ACHN (cell line): ENCODE results near the gene UBE2A.
A peak's percentile ranks its signal among the peaks of the same experiment; 100 is the strongest.

Experiments
- DNase-seq: peaks from one replicate; pipeline ENCODE4 v3.0.0-alpha.2; 2015
- in situ Hi-C: cut with HindIII; loops from 2 replicates; pipeline ENCODE4 v1.10.0; 2017; ENCODE audit warnings: low sequenced_read_pairs, low pct_ligation_motif_present, low pct_unique_long_range_greater_than_20kb

UBE2A gene

DNA sequence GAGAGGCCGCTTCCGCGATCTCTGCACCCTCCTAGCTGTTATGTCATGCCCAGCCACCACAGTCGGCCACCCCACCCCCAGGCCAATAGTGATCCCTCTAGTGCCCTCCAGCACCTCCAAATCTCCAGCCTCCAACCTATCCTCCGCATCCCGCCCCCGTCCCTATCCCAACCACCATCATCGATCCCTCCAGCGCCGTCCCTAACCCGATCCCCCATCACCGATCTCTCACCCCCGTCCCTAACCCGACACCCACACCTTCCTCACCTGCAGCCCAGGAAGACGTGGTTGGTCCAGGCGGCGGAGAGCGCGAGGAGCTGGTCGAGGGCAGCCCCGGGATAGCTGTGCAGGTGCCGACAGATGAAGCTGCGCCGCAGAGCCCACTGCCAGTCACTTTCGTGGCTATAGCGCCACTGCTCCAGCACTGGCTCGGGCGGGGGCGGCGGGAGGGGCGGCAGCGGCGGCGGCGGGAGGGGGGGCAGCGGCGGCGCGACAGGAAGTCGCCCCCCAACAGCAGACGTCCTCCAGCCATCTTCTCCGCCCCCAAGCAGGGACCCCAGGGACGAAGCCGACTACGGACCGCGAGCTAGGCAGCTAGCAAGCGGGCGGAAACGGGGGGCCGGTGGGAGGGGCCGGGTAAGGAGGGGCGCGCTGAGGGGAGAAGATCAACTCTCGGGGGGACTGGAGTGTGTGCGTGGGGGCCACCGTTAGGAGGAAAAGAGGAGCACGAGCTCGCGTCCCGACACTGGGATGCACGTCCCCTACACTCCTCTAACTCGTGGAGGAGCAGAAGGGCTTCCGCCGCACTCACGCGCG lies 31.3 kb downstream of the UBE2A start:
- in situ Hi-C loops: no loop called here
- DNase-seq: peak; percentile 11

DNA sequence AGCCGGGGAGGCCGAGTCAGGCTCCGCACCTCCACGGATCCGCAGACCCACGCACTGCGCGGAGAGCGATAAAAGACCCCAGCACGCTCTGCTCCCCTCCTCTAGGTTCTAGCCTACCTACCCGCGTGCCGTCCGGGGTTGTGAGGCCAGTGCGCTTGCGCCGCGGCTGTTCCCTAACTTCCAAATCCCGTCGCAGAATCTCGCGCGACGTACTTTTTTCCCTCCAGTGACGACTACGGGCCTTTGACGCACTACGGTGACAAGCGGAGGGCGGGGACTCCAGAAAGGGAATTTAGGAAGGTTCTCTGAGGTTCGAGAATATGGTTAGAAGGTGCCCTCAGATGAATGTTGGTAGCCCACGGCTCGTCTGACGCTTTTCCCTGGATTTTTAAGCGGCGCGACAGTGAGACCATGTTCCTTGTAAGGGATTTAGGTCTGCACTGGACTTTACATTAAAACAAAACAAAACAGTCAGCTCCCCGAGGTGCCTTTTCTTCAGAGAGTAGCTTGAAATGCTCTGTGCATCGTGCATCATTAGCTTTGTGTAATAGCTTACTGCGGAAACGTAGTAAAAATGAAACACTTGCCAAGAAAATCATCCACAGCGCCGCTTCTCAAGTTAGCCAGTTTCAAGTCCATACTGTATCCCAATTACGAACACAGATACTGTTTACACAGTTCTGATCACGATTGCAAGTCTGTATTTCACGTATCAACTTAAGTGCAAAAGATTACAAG lies 32.1 kb downstream of the UBE2A start, which contains the start of gene NKRF:
TSS of gene NKRF (minus strand) at position 145 of the 738 bp plus-strand sequence.
- in situ Hi-C loops: no loop called here
- peak; percentile 84 for DNase-seq

DNA sequence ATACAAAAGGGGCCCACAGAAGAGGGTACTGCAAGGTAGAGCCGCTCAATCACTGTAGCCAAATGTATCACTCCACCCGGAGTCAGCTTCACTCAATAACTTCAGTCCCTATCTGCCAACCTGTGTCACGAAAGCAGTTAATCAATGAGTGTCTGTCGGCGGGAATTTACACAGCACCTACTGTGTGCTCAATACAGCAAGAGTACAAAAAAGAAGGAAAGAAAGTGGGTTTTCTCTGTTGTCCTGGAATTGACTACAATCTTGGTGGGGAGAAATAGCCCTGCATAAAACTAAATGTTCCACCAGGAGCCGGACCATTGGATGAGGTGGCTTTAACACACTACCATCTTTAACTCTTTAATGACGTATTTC lies 32.6 kb downstream of the UBE2A start:
- no peak for DNase-seq
- in situ Hi-C loops: no loop called here

DNA sequence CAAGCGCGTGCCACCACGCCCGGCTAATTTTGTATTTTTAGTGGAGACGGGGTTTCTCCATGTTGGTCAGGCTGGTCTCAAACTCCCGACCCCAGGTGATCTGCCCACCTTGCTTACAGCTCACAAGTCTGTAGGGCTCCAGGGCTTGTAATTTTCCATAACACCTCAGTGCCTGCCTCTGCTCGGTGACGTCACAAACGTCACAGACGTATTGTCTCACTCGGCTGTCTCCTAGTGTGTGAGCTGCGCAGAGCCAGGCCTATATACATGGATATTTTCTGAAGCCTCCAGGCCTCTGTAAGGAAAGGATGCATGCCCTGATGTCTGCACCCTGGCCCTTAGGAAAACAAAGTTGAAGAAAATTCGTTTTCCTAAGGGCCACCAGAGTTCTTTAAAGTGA lies 40.4 kb downstream of the UBE2A start:
- in situ Hi-C loops: no loop called here
- DNase-seq: no peak

DNA sequence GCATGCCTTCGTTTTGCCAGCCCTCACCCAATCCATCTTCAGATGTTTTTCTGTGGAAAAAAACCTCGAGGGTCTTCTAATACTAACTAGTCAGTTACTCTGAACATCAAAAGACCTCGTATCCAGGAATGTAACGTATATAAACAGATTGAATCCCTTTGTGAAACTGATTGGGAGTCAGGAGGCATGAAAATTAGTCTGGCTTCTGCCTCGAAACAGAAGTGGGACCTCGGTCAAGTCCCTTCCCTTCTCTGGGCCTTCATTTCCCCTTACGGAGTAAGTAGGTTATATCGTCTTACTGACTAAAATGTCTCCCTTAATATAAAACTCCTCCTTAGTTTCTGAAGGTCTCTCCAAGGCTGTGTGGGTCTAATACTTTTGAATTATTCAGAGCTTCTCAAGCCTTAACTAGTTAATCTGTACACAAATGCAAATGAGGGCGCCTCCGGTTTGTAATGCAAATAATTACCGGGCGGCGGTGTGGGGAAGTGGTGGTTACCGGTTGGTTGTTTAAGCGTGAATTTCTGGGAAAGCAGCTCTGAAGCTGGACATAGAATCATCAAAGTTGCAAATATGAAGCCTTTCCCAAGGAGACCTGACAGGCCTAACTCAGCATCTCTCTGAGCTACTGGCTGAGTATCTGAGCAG lies 43.3 kb downstream of the UBE2A start:
- in situ Hi-C loops: no loop called here
- DNase-seq: no peak

DNA sequence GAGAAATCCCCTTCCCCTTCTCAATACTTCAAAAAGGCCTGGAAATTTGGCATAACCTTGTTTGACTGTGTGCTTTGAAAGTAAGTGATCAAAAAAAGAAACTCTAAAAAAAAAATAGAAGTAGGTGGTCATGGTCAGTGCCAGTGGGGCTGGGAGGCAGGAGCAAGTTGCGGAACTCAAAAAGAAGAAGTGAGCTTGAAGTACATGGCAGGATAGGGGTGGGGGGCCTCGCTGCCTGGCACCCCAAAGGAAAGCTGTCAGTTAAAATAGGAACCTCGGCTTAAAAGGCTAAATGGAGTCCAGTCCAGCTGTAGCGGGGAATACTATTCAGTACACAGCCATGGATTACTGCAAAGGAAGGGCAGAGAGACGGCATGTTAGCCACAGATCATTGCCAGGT lies 44.1 kb downstream of the UBE2A start:
- DNase-seq: no peak
- in situ Hi-C loops: no loop called here

DNA sequence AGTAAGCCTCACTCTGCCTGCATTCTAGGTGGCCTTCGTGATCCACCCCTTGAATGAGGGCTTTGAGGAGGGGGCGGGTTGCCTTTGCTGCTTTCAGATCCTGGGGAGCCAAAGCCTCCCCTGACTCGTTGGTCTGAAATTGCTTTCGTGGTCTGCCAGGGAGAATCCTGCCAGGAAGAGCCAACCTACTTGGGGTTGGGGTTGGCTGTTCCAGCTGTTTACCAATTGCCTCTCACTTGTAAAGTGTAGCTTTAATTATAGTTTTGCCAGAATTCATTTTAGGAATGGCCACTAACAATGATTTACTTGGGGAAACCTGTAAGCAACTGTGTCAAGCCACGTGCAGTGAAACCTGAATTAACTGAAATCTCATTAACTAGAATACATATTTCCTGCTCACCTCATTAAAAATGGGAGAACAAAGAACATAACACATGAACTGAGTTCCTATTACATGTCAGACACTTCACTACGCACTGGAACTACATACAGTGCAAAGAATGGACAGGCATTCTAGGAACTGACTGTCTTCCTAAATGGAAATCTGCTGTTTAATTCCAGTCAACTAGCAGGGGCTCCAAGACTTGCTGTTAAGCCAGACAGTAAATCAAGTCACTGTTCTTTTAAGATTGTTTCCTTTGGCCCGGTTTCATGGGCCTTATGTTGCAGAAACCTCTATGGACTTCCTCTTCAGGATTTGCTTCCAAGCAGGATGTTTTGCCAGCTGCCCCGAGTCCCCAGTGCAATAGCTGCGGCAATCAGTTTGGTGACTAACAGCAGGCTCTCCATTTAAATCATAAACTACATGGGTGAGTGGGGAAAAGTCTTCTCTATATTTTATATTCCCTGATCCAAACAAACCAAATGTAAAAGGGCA lies 48.2 kb downstream of the UBE2A start:
- in situ Hi-C loops: no loop called here
- DNase-seq: no peak

DNA sequence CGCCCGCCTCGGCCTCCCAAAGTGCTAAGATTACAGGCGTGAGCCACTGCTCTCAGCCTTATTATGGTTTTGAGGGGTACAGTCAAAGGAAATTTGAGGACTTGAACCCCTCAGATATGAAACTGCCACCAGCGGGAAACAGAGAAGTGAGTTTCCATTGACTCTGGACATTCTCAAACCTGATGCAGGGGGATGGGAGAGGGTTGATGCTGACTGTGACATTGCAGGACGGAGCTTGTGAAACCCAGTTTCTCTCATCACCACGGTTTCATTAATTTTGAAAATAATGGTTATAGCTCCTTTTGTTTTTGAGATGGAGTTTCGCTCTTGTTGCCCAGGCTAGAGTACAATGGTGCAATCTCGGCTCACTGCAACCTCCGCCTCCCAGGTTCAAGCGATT lies 50.1 kb downstream of the UBE2A start:
- in situ Hi-C loops: no loop called here

DNA sequence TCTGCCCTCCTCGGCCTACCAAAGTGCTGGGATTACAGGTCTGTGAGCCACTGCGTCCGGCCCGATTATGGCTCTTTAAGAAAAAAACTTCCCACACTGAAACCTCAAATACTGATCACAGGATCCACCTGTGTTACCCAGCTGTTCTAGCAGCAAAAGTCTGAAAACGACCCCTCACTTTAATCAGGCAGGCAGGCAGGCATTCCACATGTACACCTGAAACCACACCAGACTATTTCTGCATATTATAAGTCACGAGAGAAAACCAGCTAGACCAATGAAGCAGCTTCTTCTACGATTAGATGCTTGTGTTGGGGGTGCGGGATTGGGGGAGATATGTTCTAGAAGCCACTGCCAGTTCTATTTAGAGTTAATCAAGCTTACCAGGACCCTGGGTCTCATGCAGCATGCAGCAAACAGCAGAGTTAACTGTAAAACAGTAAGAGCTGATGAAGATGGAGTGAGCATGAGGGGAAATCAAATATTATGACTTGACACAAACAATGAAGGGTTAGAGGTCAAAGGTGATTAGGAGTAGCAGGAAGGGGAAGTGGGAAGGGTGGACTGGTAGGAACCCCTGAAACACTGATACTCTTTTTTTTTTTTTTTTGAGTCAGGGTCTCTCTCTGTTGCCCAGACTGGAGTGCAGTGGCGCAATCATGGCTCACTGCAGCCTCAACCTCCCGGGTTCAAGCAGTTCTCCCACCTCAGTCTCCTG lies 50.7 kb downstream of the UBE2A start:
- no peak for DNase-seq
- in situ Hi-C loops: no loop called here

More for the DNA sequence above, 50.1 kb downstream of the UBE2A start:
- DNase-seq: no peak

DNA sequence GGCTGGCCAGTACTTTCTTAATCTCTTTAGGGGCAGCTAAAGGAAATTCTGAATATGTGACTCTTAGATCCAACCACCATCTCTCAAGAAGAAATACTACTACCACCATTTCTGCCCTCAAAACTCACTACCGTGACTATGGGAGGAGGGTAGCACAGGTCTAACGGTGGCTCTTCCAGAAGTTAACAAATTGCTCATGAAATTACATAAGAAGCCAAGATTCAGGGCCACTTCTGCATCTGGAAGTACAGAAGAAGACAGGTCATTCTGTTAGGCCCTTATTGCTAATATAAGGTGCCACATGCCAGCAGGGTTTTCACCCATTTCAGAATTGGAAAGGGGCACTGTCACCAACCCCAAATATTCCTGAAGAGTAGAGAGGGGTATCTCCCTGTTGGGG lies 51.5 kb downstream of the UBE2A start:
- in situ Hi-C loops: no loop called here
- no peak for DNase-seq
